GM12873 (cell line): ENCODE data around the gene LYRM4.

ENCODE experiments used
- CTCF ChIP-seq: IDR thresholded peaks from 2 replicates; pipeline ENCODE4 v1.5.1; 2012; ENCODE audit warnings: low read depth, mild to moderate bottlenecking, moderate library complexity, low read length, control low read depth; ENCODE audit not compliant: insufficient read depth; ENCODE audit errors: missing control alignments

LYRM4 gene

GRCh38 chr6:5111626-5112025 is 149.1 kb downstream of the LYRM4 start:
- TF ChIP-seq CTCF = no peak

GRCh38 chr6:5110246-5110645 is 150.5 kb downstream of the LYRM4 start:
- no peak for TF ChIP-seq CTCF

DNA sequence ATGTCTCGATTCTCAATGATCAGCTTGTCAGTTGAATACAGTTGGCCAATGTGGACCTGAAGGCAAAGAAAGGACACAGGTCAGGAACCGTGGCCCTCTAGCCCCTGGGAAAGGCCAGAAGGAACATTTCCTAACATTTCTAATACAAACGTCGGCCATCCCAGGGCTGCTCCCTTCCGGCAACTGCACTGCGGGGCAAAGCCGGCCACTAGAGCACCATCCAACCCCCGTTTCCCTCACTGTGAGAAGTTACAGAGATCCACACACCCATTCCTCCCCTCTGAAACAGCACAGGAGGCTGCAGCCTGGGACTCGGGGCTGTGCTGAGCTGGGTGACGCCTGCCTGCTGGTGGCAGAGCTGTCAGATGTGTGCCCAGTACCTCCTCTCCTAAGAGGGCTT is 151.3 kb downstream of the LYRM4 start:
- TF ChIP-seq CTCF = no peak

DNA sequence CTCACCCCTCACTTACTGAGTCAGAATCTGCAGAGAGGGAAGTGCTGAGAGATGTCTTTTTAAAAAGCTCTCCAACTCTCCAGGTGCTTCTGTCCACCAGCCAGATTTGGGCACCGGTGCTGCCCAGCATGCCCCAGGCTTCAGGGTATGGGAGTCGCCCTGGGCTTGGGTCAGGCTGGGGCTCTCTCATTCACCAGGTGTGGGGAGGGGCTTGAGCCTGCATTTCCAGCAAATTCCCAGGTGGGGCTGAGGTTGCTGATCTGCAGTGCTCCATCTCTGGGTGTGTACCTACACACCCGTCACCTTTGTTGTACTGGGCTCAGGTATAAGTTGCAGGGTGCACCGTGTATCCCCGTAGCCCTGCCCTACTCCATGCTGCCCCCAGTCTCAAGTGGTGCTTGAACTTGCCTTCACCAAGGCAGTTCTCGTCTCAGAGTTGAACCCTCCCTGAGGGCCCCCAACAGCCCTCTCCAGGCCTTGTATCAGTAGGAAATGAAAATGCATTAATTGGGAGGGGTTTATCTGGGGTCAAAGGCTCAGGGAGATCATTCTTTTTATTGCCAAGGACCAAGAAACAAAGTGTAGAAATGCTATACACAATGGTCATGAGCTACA is 152.1 kb downstream of the LYRM4 start:
- TF ChIP-seq CTCF = no peak

DNA sequence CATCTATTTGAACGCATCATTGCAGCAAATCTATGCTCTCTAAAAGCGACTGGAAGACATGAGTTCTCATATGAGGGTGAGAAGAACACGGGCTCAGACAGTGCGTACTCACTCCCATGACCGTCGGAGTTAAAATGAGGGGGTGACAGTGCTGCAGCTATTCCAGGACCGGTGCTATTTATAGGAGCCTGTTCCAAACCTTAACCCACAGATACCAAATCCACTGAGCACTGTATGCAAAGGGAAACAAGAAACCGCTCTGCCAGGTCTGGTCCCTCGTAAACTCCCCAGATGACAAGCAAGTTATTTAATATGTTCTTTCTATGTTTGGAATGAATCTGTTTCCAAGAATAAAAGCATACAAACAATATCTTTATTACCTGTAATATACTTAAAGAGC is 152.7 kb downstream of the LYRM4 start:
- no peak for TF ChIP-seq CTCF

DNA sequence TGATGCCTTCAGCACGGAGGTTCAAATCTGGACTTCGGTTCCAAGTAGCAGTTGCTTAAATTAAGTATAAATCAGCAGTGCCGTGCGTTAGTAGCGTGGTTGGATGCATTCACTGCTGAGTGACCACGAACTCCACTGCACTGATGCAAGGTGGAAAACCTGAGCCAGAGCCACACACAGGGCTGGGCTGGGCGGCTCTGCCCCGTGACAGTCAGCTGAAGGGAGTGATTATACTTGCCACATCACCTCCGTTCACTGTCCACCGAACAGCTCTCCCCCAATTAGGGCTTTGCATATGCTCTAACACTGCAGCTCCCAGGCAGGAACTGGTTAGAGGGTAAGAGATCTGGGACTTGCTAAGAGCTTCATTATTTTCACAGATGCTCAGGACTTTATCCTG is 153.4 kb downstream of the LYRM4 start:
- no peak for TF ChIP-seq CTCF

- no peak for TF ChIP-seq CTCF
Measured at GRCh38 chr6:5105146-5105545, 155.6 kb downstream of the LYRM4 start.
